A549 treated with AZD2906 at 1 μM for 4 hours (cell line): ENCODE data around the gene PCP4. TPM values are rescaled to one million over a fixed set of nuclear protein-coding genes. Genes with fewer than 3 reads are reported as not detected.

ENCODE experiments used
- total RNA-seq: library from RNA; stranded (reverse); fragments of 200-300 nt; extraction: Qiagen RNA extraction; gene quantifications from 5 replicates; pipeline ENCODE4 v1.2.3, GENCODE V29; 2022

PCP4 gene
- total RNA-seq = not detected in 5 replicates

DNA sequence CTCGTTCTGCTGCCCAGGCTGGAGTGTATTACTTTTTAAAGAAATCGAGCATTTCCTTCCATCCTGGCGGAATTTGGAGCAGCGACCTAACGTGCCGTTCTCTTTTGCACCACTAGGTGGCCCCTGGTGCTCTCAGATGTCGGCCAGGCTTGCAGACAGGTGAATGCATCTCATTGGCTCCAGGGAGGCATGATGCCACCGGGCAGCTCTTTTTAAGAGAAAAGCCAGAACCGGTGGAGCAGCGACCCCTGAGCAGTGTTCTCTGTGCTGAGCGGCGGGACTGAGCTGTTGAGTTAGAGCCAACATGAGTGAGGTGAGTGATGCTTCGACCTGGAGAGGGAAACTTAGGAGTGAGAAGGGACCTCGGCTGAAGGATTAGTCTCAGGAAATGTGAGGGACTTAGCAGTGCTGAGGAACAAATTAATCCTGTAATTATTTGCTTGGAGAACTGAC is at the start of gene PCP4:
TSS of gene PCP4 (plus strand) at position 241 of the 453 bp plus-strand sequence. CDS start at position 305, 64 bp downstream.

Other genes with a start within 250 kb of the PCP4 start
- not detected in 5 replicates for gene IGSF5, start 122.3 kb upstream of the PCP4 start, total RNA-seq